HG03139 (cell line): ENCODE measurements around the gene TGFBR3.

Experiments used
- ATAC-seq: cut with Tn5 transposase; IDR thresholded peaks from one replicate; pipeline ENCODE4 v1.9.1; 2021; ENCODE audit not compliant: unreplicated experiment

TGFBR3 gene

GRCh38 chr1:91764471-91765115 lies 121.4 kb downstream of the TGFBR3 start:
- no peak for ATAC-seq

DNA sequence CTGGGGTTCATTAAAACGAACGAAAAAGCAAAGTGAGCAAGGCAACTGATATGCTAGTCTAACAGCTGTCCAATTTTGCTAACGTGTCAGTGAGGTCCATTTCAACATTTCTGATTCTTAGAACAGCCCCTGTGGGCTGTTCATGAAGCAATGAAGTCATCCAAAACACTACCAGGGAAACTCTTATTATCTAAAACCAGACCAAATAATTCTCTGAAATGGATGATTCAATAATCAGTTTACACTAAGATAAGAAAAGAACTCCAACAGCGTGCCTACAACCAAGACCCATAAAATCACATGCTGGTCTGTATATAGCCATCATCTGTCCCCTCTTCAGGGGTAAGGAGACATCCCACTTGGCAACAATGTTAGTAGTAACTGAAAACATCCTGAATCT lies 122.7 kb downstream of the TGFBR3 start:
- no peak for ATAC-seq

DNA sequence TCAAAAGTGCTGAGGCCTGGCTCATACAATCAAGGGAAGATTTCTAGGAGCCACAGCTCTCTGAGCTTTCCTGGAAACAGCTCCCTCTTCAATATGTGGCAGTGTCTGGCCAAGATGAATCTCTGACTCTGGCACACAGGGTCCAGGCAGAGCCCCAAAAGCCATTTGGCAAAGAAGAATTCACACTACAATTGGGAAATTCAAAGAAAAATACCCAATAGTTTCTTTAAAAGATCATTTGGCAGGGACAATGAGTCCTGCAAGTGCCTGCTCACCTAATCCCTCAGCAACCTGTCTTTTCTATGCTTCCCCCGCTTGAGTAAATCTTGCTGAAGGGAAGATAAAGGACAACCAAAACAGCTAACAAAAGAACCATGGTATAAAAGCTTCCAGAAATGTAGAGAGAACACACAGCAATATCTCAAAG lies 124.6 kb downstream of the TGFBR3 start:
- ATAC-seq, result no peak

GRCh38 chr1:91760512-91760911 lies 125.4 kb downstream of the TGFBR3 start:
- no peak for ATAC-seq

DNA sequence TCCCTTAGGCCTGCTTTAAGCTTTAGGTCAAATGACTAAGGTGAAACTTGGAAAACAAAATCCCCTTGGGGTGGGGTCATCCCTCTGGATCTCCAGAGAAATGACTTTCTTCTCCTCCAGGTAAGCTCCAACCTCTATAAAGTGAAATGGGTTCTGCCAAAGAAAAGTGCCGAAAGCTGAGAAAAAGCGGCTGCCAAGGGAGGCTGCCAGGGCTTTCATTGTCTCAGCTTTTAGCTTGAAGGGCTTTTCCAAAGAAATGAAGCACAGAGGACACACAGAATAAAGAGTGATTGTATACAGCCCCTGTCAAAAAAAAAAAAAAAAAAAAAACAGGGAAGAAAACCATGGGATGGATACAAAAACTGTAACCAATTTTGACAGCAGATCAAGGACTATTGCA lies 126.9 kb downstream of the TGFBR3 start:
- ATAC-seq, result no peak

DNA sequence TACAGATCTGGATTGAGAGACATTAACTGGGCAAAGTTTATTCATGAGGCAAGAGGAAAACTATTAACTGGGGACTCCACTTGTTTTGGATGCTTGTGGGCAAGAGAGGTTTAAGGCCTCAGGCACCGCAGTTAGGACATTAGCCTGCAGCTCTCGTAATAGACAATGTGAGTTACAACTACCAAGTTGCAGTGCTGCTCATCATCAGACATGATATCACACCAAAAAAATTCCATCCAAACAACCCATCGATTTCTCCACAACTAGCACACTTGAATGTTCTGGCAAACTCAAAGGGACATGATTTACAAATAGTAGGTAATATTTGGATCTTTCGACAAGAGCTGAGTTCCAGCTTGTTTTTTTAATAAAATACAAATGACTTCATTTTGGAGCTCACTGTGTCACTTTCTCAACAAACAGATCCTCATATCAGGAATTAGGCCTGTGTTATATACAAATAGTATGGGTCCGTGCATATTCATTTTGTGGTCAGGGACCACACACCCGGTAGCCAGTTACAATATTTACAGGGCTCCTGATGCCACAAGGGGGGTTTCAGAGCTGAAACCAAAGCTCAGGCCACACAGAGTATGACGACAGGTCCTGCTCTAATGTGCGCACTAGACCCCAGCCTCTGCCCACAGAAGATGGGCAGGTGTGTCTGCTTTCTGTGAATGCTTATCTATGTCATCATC lies 128.0 kb downstream of the TGFBR3 start:
- no peak for ATAC-seq

DNA sequence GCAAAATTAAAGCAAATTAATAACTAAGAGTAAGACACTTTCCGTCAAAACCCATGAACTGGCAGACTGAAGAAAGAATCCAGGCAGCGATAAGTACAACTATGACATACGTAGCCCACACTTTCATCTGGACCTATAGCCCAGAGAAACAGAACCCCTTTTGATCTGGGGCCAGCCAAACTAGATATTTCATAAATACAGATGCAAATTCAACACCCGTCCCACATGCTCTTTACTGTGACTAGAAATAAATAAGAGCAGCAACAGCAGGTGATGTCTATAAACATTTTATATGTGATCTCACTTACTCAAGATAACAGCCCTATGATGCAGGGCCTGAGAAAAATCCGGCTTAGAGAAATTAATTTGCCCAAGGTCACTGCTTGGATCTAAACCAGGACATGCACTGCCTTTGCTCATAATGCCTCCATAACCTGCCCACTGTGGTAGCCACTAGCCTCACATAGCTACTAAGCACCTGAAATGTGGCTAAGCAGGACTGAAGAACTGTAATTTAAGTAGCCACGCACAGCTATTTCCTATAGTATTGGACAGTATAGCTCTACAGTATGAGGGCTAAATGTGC lies 130.2 kb downstream of the TGFBR3 start:
- no peak for ATAC-seq

DNA sequence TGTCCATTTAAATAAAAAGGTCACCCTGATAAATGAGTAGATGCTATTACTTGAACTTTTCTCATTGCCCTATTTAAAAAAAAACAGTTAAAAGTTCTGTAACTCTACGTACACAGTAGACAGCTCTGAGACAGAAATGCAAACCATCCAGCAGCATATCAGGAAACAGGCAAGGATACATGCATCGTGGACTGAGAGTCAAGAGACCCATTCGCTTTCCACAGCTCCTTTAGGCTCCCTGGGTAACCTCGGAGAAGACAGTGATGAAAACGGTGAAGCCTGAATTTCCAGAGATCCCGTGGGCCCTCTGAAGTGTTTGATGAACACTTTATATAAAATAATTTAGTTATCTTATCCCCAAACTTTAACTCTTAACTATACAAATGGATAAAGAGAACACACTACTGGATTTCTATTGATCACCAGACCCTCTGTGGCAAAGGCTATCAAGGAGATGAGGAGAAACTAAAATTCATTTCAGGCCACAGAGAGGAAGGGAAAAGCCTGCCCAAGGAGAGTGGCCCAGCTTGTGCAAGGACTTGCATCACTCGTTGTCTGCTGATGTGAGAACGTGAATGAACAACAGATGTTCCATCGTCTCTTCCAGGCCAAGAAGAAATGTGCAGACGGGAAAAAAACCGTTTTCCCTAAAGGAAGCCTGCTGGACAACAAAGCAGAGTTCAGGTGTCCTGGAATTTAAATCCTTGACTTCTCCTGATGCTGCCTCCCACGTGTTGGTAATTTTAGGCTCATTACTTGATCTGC lies 131.0 kb downstream of the TGFBR3 start:
- no peak for ATAC-seq

DNA sequence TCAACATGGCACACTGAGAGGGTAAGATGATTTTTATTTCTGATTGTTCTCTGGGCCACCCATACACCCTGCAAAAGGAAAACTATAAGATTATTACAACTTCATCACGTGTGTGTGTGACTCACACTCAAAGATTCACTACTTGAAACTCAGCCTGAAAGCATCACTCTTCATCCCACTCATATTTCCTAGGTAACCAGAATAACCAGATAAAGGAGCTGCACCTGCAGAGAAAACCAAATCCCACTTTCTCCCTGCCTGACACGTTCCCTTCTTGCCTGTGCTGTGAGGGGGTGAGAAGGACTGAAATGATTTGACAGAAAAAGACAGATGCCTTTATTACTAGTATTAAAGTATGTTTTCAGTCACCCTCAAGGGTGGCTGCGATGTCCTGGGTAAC lies 131.6 kb downstream of the TGFBR3 start:
- ATAC-seq, result no peak

DNA sequence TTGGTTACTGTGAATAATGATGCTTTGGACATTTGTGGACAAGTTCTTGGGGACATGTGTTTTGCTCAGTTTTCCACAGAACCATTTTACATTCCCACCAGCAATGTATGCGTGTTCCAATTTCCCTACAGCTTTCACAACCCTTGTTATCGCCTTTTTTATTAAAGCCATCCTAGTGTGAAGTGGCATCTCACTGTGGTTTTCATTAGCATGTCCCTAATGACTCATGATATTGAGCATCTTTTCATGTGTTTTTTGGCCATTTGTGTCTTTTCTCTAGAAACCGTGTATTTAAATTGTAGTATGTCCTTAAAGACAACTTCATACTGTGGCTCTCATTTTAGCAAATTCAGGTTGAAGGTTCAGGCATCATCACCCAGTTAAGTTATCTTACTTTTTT lies 132.1 kb downstream of the TGFBR3 start:
- no peak for ATAC-seq

DNA sequence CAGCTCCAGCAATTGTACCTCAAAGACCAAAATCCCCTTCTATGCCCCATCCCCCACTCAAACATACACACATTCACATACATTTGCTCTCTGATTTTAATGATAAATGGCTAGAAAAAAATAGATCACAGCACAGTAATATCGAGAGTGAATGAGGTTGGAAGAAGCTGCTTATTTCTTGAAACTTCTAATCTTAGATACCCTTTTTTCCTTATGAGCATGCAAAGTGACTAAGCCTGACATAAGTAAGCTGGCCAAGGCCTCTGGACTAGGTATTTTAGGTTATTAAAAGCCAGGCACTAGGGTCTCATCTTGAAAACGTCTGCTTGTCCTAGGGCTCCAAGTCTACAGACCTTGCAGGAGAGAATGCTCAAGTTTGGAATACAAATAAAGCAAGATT lies 133.6 kb downstream of the TGFBR3 start:
- ATAC-seq, result no peak

GRCh38 chr1:91751275-91751674 lies 134.7 kb downstream of the TGFBR3 start:
- no peak for ATAC-seq

DNA sequence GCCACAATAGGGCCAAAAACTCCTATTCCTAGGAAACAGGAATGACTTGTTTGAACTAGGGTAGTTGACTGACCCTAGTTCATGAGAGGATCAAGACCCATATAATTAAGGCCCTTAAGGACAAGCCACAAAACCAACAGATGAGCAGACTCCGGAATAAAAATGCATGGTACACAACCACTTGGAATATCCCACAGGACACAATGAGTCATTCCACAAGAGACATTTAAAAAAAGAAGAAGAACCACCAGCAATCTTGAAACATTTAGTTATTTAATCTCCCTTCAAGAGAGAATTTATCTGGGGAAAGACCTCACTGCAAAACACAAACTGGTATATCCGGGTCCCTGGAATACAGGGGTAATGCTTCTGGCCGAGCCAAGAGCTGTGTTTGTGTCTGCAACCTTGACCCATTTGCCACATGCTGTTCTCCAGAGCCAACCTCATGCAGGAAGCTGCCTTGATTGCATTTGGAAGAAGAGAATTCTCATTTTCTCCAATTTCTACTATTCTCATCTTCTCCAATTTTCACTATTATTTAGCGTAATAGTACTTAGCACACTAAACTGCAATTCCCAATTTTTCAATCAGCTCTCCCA lies 135.5 kb downstream of the TGFBR3 start:
- no peak for ATAC-seq

DNA sequence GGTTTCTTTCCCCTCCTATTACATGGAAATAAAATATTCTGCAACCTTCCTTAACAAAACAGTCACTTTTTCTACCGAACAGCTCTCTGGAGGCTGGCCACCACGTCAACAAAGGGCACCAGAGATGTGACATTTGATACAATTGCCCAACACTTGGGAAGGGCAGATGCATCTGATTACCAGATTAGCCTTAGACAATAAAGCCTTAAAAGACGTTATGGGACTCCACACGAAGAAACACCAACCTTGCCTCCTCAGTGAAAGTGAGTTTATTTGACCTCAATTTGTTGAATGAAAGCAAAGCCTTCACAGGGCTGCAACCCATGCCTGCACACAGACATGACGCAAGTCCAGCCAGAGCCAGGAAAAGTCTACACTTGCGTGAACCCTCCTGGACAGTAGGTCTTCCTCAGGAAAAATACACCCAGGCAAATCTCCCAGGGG lies 136.1 kb downstream of the TGFBR3 start:
- no peak for ATAC-seq

DNA sequence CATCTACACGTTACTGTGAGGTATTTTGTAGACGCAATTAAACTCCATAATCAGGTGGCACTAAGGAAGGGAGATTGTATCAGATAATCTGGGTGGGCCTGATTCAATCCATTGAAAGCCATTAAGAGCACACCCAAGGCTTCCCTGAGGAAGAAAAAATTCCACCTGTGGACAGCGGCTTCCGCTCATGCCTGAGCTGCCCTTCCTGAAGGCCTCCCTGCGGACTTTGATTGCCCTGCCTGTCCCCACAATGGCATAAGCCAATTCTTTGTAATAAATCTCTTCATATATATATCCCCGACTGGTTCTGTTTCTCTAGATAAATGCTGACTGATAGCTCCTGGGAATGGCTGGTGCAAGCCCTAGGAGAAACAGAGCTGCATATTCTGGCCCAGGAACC lies 138.3 kb downstream of the TGFBR3 start:
- ATAC-seq, result no peak

DNA sequence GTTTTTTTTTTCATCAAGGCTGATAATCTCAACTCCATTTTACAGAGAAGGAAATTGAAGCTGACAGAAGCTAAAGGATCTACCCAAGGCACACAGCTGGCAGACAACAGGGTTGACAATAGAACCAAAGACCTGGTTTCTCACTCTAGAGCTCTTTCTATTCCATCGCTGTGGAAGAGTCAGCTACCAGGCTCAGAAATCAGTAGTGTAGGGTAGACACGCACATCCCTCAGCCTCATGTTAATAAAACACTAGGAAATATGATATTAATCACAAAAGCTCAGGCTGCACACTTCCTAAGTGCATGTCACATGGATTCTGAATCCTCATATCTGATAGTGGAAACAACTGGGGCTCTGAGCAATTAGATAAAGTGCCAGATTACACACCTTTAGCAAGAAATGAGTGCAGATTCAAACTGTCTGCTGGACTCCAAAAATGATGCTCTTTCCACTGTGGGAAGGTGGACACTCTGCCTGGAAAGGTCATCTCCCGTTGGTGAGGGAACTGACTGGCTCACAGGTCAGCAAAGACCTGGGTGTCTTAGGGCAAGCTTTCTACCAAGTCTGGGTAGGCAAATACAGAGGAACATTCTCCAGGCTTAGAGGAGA lies 139.1 kb downstream of the TGFBR3 start:
- no peak for ATAC-seq

GRCh38 chr1:91745640-91746373 lies 140.1 kb downstream of the TGFBR3 start:
- ATAC-seq, result no peak

- no peak for ATAC-seq
Measured at GRCh38 chr1:91744953-91745639, 140.9 kb downstream of the TGFBR3 start.

GRCh38 chr1:91742848-91743292 lies 143.1 kb downstream of the TGFBR3 start:
- ATAC-seq, result no peak

DNA sequence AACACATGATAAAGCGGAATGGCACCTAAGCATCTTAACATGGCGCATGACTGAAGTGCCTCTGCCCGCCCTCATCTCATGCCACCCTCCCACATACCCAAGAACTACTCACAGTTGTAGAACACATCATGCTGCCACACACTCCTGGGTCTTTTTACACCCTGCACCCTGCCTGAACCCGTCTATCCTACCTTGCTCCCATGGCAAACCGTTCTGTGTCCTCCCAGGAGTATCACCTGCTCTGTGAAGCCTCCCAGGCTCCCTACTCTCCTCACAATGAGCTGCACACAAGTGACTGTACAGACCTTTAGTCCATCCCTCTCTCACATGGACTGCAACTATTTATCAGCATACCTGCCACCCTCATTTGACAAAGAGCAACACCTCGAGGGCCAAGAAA lies 144.0 kb downstream of the TGFBR3 start:
- ATAC-seq, result no peak
